ENCODE data around the gene NOVA1.
A peak's percentile ranks its signal among the peaks of the same experiment; 100 is the strongest.

Gene NOVA1

GRCh38 chr14:26443654-26444053 lies 154.2 kb downstream of the NOVA1 start:
- no peak for DNase-seq (ENCODE audit: low spot score)

GRCh38 chr14:26429205-26429604 lies 168.6 kb downstream of the NOVA1 start:
- no peak for DNase-seq (ENCODE audit: low spot score)

GRCh38 chr14:26427097-26427496 lies 170.7 kb downstream of the NOVA1 start:
- peak; percentile 4 for DNase-seq (ENCODE audit: low spot score)

GRCh38 chr14:26424537-26424936 lies 173.3 kb downstream of the NOVA1 start:
- no peak for DNase-seq (ENCODE audit: low spot score)

- DNase-seq (ENCODE audit: low spot score): no peak
Measured at GRCh38 chr14:26415618-26416123, 182.2 kb downstream of the NOVA1 start.

- DNase-seq (ENCODE audit: low spot score): no peak
Measured at GRCh38 chr14:26414926-26415325, 182.9 kb downstream of the NOVA1 start.

- DNase-seq (ENCODE audit: low spot score): no peak
Measured at GRCh38 chr14:26414103-26414502, 183.7 kb downstream of the NOVA1 start.

- no peak for DNase-seq (ENCODE audit: low spot score)
Measured at GRCh38 chr14:26412421-26412820, 185.4 kb downstream of the NOVA1 start.

GRCh38 chr14:26410189-26410685 lies 187.6 kb downstream of the NOVA1 start:
- no peak for DNase-seq (ENCODE audit: low spot score)

GRCh38 chr14:26404927-26405326 lies 192.9 kb downstream of the NOVA1 start:
- DNase-seq (ENCODE audit: low spot score): no peak

- no peak for DNase-seq (ENCODE audit: low spot score)
Measured at GRCh38 chr14:26403760-26404159, 194.1 kb downstream of the NOVA1 start.

- DNase-seq (ENCODE audit: low spot score): no peak
Measured at GRCh38 chr14:26402126-26402525, 195.7 kb downstream of the NOVA1 start.

GRCh38 chr14:26401179-26401968 lies 196.5 kb downstream of the NOVA1 start:
- no peak for DNase-seq (ENCODE audit: low spot score)

- DNase-seq (ENCODE audit: low spot score): no peak
Measured at GRCh38 chr14:26400373-26400772, 197.5 kb downstream of the NOVA1 start.

- DNase-seq (ENCODE audit: low spot score): no peak
Measured at GRCh38 chr14:26398616-26399015, 199.2 kb downstream of the NOVA1 start.

Data from AG20443 (cell line).